Mucosa of descending colon (tissue), 3 donors: Measurements from ENCODE around the gene TEN1. TPM values are rescaled to one million over a fixed set of nuclear protein-coding genes. Genes with fewer than 3 reads are reported as not detected.
A peak's percentile ranks its signal among the peaks of the same experiment; 100 is the strongest.

Experiments
- ATAC-seq: fragments of 200-7000 bp; cut with Tn5 transposase; one replicate; pipeline ENCODE4 v1.9.1; 2020; ENCODE audit warnings: mild to moderate bottlenecking, moderate library complexity
- DNase-seq, 3 donors: peaks; one replicate each; pipeline ENCODE4 v3.0.0-alpha.2; 2020
- H3K36me3 ChIP-seq: fragments of 200-600 bp; one replicate; pipeline ENCODE4 v1.8.0; 2021; ENCODE audit warnings: low read depth, mild to moderate bottlenecking
- H3K4me1 ChIP-seq: fragments of 200-600 bp; one replicate; pipeline ENCODE4 v1.8.0; 2021; ENCODE audit warnings: low read depth, mild to moderate bottlenecking
- H3K4me3 ChIP-seq: fragments of 200-600 bp; one replicate; pipeline ENCODE4 v1.8.0; 2021; ENCODE audit warnings: mild to moderate bottlenecking
- H3K9me3 ChIP-seq: fragments of 200-600 bp; one replicate; pipeline ENCODE4 v1.8.0; 2021; ENCODE audit warnings: mild to moderate bottlenecking
- intact Hi-C, 2 donors: fragments of 100-400 bp; cut with DNase I in 1 of 2; cut with micrococcal nuclease in 1 of 2; formaldehyde crosslinking; loops; one replicate each; pipeline versions ENCODE4 v1.11.0 to v1.11.1; 2022; cut with DNase I, micrococcal nuclease
- total RNA-seq, 3 donors: library from RNA; stranded (reverse); fragmentation: NEBNext Ultra II Directional in 2 of 3; extraction: Animal tissue kit (Norgen Biotek cat#: 25700) in 2 of 3; gene quantifications; one replicate each; pipeline versions ENCODE4 v1.2.1 to v1.2.4, GENCODE V29; 2021 to 2023
- TF ChIP-seq, protein P1 (sequence below): fragments of 200-600 bp; IDR thresholded peaks from one replicate; pipeline ENCODE4 v1.8.0; 2022; ENCODE audit warnings: antibody characterized with exemption, mild to moderate bottlenecking
- donor health status: DM: no; HTN: no; CAD: no; lungs with moderate emphysema.
- donor health status: DM: no; HTN: no; CAD: no.
- donor health status: DM: no; HTN: yes; CAD: no.

Gene TEN1
- total RNA-seq, 3 donors from 2014 or later: 16.1 to 36.4 (median 23.1) TPM

DNA sequence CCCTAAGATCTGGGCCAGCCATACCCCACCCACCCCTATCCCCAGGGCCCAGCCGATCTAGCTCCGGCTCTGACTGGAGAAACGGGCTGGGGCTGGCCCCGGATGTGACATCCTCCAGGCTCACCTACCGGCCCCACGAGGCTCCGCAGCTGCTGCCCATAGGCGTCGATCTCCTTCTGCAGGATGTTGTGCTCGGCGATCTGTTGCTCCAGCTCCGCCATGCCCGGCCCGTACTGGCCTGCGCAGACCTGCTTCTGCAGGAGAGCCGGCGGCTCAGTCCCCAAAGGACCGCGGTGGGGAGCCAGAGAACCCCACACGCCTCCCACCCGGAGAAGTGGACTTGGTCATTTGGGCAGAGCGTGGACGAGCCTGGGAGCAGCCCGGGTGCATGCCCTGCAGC, 43.2 kb downstream of the TEN1 start:
- DNase-seq (no peak), ATAC-seq (no peak)
- Histone ChIP-seq H3K4me3 (no peak overlapping the region), H3K36me3 (no peaks in the 10 kb centered on the region), H3K4me1 (peaks cover 6% of the 10 kb centered on the region), H3K9me3 (no peaks in the 10 kb centered on the region)
- intact Hi-C loops: no loop called here
- TF ChIP-seq, protein P1, sequence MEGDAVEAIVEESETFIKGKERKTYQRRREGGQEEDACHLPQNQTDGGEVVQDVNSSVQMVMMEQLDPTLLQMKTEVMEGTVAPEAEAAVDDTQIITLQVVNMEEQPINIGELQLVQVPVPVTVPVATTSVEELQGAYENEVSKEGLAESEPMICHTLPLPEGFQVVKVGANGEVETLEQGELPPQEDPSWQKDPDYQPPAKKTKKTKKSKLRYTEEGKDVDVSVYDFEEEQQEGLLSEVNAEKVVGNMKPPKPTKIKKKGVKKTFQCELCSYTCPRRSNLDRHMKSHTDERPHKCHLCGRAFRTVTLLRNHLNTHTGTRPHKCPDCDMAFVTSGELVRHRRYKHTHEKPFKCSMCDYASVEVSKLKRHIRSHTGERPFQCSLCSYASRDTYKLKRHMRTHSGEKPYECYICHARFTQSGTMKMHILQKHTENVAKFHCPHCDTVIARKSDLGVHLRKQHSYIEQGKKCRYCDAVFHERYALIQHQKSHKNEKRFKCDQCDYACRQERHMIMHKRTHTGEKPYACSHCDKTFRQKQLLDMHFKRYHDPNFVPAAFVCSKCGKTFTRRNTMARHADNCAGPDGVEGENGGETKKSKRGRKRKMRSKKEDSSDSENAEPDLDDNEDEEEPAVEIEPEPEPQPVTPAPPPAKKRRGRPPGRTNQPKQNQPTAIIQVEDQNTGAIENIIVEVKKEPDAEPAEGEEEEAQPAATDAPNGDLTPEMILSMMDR: no peak

DNA sequence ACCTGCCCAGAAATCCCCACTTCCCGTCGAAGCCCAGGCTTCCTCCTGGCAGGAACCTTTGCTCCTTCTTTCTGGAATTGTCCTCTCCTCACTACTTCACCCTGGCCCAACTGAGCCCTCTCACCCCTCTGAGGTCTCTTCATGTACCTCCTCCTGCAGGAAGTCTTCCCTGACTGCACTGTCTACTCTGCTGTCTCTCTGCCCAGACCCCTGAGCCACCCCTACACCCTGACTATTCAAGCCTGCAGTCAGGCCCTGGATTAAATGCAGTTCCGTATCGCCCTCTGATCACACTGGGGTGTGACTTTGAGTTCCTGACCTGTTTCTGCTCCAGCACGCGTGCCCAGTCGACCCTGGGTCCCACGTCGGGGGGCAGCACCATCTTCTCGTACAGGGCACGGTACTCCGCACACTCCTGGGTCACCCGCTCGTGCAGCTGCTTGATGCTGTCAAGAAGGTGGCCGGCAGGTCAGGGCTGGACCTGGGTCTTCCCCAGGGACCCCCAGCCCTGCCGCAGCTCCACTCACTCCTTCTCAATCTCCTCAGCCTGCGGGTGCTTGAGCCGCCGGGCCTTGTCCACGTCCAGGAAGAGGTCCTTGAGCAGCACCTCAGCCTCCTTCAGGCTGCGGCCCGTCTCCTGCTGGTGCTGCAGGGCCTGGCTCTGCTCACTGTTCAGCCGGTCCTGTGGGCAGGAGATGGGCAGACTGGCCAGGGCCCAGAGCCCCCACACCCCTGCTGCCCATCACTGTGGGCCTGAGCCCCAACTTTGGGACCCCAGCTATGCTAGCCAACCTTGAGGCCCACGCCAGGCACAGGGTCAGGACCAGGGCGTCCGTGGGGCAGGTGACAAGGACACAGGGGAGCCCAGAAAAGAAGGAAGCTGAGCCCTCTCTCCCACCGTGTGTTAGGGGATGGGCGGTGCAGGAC, 44.2 kb downstream of the TEN1 start:
- TF ChIP-seq, protein P1: no peak
- intact Hi-C loops: no loop called here
- peaks cover 15% of the 10 kb centered on the region for H3K4me1 ChIP-seq
- H3K9me3 ChIP-seq: no peaks in the 10 kb centered on the region
- DNase-seq (no peak), ATAC-seq (no peak)
- H3K36me3 ChIP-seq: no peaks in the 10 kb centered on the region
- H3K4me3 ChIP-seq: no peak overlapping the region

DNA sequence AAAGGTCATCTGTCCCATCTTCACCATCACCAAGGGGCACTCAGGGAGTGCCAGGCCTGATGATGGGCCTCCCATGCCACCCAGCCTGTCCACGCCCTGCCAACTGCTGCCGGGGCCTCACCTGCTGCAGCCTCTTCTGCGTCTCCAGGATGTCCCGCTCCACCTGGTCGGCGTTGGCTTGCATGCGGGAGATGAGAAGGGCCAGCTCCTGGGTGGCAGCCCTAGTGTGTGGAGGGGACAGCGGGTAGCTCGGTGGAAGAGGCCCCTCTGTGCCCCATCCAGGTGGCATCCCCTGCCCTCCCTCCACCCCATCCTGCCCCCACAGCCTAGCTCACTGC, 44.8 kb downstream of the TEN1 start:
- H3K36me3 ChIP-seq: no peaks in the 10 kb centered on the region
- no peaks in the 10 kb centered on the region for H3K9me3 ChIP-seq
- H3K4me1 ChIP-seq: peaks cover 18% of the 10 kb centered on the region
- ATAC-seq: no peak
- peak in 1 of 3 donors; percentile 29 for DNase-seq
- intact Hi-C loops: no loop called here
- TF ChIP-seq, protein P1: no peak
- no peak overlapping the region for H3K4me3 ChIP-seq

DNA sequence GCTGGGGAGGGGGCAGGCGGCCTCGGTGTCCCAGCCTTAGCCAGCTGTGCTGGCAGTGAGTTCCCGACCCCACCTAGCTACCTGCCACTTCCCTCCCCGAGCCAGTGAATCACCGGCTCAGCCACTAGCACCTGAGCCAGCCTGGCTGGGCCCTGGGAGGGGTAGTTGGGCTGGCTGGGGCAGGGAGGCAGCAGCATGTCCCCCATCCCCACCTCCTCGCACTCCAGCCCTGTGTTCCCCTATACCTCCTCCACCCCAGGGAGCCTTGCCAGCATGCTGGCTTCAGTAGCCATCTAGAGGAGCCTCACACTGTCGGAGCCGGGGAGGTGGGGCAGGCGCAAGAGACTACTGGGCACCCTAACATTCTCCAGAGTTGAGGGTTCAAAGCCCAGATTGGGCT, 45.3 kb downstream of the TEN1 start:
- TF ChIP-seq, protein P1: no peak
- no peak for ATAC-seq
- H3K9me3 ChIP-seq: no peaks in the 10 kb centered on the region
- peaks cover 23% of the 10 kb centered on the region for H3K4me1 ChIP-seq
- intact Hi-C loops: no loop called here
- no peak for DNase-seq
- no peak overlapping the region for H3K4me3 ChIP-seq
- no peaks in the 10 kb centered on the region for H3K36me3 ChIP-seq

DNA sequence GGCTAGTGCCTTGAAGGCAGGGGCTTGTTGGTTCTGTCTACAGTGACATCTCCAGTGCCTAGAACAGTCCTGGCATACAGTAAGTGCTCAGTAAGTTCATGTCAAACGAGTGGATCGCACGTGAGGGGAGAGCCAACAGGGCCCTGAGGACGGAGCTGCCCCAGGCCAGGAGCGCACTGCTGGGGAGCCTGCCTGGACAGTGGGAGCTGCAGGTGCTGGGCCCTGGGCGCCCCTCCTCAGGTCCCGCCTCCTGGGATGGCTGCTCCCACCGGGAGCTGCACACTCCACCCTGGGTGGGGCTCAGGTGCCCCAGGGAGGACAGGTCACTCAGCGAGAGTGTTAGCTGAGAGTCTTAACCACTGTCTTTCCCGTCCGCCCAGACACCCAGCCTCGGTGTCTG, 46.3 kb downstream of the TEN1 start:
- TF ChIP-seq, protein P1: no peak
- Histone ChIP-seq H3K9me3 (no peaks in the 10 kb centered on the region), H3K36me3 (no peaks in the 10 kb centered on the region), H3K4me3 (no peak overlapping the region), H3K4me1 (peaks cover 31% of the 10 kb centered on the region)
- no peak for ATAC-seq
- intact Hi-C loops: no loop called here
- peak in 1 of 3 donors; percentile 32 for DNase-seq
